KMS-11 (cell line): Measurements from ENCODE around the gene TMEM108.

ENCODE experiments used
- H2AFZ ChIP-seq: fragments of 200-600 bp; sonication (generic); 2 replicates; pipeline ENCODE4 v1.6.1; 2016; ENCODE audit warnings: antibody characterized with exemption, mixed run types, low read depth
- H3K27ac ChIP-seq: fragments of 200-600 bp; sonication (generic); 2 replicates; pipeline ENCODE4 v1.6.1; 2016; ENCODE audit warnings: mild to moderate bottlenecking, mixed run types
- H3K27me3 ChIP-seq: fragments of 200-600 bp; sonication (generic); 2 replicates; pipeline ENCODE4 v1.6.1; 2017; ENCODE audit warnings: mild to moderate bottlenecking, low read depth, mixed run types, moderate library complexity; ENCODE audit not compliant: insufficient read depth
- H3K36me3 ChIP-seq: fragments of 200-600 bp; sonication (generic); 2 replicates; pipeline ENCODE4 v1.6.1; 2017; ENCODE audit warnings: mild to moderate bottlenecking, mixed run types; ENCODE audit not compliant: insufficient read depth
- H3K4me1 ChIP-seq: fragments of 200-600 bp; sonication (generic); 2 replicates; pipeline ENCODE4 v1.6.1; 2016; ENCODE audit warnings: mild to moderate bottlenecking, low read depth, mixed run types; ENCODE audit not compliant: poor library complexity, severe bottlenecking
- H3K4me2 ChIP-seq: fragments of 200-600 bp; sonication (generic); 2 replicates; pipeline ENCODE4 v1.7.0; 2016; ENCODE audit warnings: mild to moderate bottlenecking, mixed run types
- H3K4me3 ChIP-seq: fragments of 200-600 bp; sonication (generic); IDR thresholded peaks from 2 replicates; pipeline ENCODE4 v1.6.1; 2017; ENCODE audit warnings: low read depth, low read length, mixed read lengths; ENCODE audit not compliant: insufficient read depth
- H3K79me2 ChIP-seq: fragments of 200-600 bp; sonication (generic); 2 replicates; pipeline ENCODE4 v1.6.1; 2016; ENCODE audit warnings: low read depth, mixed run types; ENCODE audit not compliant: insufficient read depth
- H3K9ac ChIP-seq: fragments of 200-600 bp; sonication (generic); 2 replicates; pipeline ENCODE4 v1.6.1; 2016; ENCODE audit warnings: mild to moderate bottlenecking, mixed run types
- H4K20me1 ChIP-seq: fragments of 200-600 bp; sonication (generic); 2 replicates; pipeline ENCODE4 v1.6.1; 2016; ENCODE audit warnings: mild to moderate bottlenecking, mixed run types; ENCODE audit not compliant: insufficient read depth
- TF ChIP-seq, protein P1 (sequence below): fragments of 200-600 bp; sonication (generic); conservative IDR thresholded peaks from 2 replicates; pipeline ENCODE4 v1.6.1; 2017; ENCODE audit warnings: low read depth, mild to moderate bottlenecking, antibody characterized with exemption, low read length, moderate library complexity, mixed read lengths

The TMEM108 gene

DNA sequence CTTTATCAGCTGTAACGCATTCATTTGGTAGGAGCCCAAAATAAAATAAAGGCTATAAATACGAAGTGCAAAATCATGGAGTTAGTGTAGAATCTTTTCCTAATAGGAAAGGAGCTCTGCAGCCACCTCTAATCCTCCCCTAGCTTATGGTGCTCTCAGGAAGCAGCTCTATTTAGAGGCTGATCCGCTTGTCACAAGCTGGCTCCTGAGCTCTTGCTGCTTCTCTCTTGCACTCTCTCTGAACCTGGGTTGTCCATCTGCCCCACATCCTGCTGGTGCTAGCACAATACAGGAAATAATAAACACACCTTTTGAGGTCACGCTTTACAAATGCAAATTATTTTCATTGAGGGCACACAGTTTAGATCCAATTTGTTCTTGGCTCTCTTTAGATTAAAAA, 324.3 kb downstream of the TMEM108 start:
- Histone ChIP-seq H3K9ac (no peak overlapping the region), H3K4me2 (no peak overlapping the region), H3K27me3 (no peaks in the 10 kb centered on the region), H3K27ac (no peak overlapping the region), H3K36me3 (no peaks in the 10 kb centered on the region), H3K79me2 (no peaks in the 10 kb centered on the region), H2AFZ (no peak overlapping the region), H3K4me3 (no peak overlapping the region), H4K20me1 (no peaks in the 10 kb centered on the region), H3K4me1 (no peaks in the 10 kb centered on the region)
- TF ChIP-seq, protein P1, sequence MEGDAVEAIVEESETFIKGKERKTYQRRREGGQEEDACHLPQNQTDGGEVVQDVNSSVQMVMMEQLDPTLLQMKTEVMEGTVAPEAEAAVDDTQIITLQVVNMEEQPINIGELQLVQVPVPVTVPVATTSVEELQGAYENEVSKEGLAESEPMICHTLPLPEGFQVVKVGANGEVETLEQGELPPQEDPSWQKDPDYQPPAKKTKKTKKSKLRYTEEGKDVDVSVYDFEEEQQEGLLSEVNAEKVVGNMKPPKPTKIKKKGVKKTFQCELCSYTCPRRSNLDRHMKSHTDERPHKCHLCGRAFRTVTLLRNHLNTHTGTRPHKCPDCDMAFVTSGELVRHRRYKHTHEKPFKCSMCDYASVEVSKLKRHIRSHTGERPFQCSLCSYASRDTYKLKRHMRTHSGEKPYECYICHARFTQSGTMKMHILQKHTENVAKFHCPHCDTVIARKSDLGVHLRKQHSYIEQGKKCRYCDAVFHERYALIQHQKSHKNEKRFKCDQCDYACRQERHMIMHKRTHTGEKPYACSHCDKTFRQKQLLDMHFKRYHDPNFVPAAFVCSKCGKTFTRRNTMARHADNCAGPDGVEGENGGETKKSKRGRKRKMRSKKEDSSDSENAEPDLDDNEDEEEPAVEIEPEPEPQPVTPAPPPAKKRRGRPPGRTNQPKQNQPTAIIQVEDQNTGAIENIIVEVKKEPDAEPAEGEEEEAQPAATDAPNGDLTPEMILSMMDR = no peak

DNA sequence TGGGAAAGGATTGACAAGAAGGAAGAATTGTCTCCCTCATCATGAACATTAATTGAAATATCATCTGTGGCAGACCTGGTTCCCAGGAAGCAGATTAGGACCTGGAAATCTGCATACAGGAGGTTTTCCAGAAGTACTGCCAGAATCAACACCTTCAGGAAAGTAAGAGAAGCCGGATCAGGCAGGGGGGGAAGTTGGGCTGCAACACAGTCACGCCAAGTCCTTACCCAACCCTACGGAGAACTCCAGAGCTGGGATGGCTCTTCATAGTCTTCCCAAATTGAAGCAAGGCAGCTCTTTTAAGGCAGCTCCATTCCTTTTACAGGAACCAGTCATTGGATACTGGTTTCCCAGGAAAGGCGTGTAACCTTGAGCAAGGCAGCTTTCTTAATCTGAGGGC, 326.5 kb downstream of the TMEM108 start:
- Histone ChIP-seq H3K79me2 (no peaks in the 10 kb centered on the region), H3K36me3 (no peaks in the 10 kb centered on the region), H4K20me1 (no peaks in the 10 kb centered on the region), H3K4me3 (no peak overlapping the region), H3K9ac (no peak overlapping the region), H3K4me1 (no peaks in the 10 kb centered on the region), H3K4me2 (no peak overlapping the region), H3K27me3 (no peaks in the 10 kb centered on the region), H2AFZ (no peak overlapping the region), H3K27ac (no peak overlapping the region)
- TF ChIP-seq, protein P1 = no peak

DNA sequence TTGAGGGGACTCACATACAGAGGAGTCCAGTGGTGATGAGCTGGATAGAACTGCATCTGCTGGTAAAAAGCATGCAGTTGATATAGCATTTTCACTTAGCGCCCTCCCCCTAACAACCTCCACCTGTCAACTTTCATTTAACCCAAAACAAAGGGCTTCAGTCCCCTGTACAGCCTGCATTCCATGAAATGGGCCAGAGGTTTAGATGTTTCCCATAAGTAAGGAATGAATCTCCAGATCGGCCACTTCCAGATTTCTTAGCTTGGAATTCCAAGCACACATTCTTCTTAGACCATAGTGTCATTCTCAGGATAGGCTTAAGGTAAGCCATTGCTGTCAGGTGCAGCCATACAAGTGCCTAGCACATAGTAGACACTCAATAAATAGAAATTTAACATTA, 328.7 kb downstream of the TMEM108 start:
- no peaks in the 10 kb centered on the region for H3K4me1 ChIP-seq

DNA sequence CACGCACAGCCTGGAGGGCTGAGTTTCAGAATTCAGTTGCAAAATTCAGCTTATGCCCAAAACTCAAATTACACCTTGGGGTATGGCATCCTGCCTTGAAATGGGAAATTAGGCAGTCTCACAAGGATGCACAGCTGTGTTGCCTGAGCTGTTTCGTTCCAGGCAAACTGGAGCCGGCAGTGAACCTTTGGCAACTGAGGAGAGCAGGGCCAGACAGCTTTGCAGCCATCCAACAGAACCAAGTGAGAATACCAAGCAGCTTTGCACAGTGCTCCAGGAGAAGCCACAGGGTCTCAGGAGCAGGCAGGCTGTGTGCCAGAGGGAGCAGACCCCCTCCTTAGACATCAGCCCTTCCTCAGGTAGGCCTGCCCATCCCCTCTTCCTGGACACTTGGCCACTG, 329.2 kb downstream of the TMEM108 start:
- TF ChIP-seq, protein P1 = no peak
- Histone ChIP-seq H3K4me2 (no peak overlapping the region), H3K4me3 (no peak overlapping the region), H3K9ac (no peak overlapping the region), H2AFZ (no peak overlapping the region), H3K27me3 (no peaks in the 10 kb centered on the region), H4K20me1 (no peaks in the 10 kb centered on the region), H3K79me2 (no peaks in the 10 kb centered on the region), H3K4me1 (no peaks in the 10 kb centered on the region), H3K36me3 (no peaks in the 10 kb centered on the region), H3K27ac (no peak overlapping the region)

More for the DNA sequence above, 328.7 kb downstream of the TMEM108 start:
- Histone ChIP-seq H3K4me2 (no peak overlapping the region), H3K4me3 (no peak overlapping the region), H4K20me1 (no peaks in the 10 kb centered on the region), H3K36me3 (no peaks in the 10 kb centered on the region), H3K27me3 (no peaks in the 10 kb centered on the region), H2AFZ (no peak overlapping the region), H3K27ac (no peak overlapping the region), H3K79me2 (no peaks in the 10 kb centered on the region), H3K9ac (no peak overlapping the region)
- TF ChIP-seq, protein P1 = no peak

DNA sequence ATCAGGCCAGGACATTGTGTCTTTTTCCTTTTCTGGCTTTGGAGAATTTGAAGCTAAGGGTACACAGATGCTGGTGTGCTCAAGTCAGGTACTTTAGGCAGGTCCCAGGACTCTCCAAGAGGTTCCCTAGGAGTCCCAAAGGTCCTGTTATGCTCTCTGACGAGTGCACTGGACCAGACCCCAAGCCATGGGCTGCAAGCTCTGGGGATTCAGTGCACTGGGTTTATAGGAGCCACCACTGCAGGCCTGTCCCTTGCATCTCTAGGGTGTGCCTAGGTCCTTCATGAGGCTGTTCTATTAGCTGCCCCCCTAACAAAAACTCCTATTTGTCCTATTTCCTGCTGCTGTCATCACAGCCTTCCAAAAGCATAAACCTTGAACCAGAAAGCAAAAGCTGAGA, 329.8 kb downstream of the TMEM108 start:
- Histone ChIP-seq H2AFZ (no peak overlapping the region), H3K36me3 (no peaks in the 10 kb centered on the region), H3K79me2 (no peaks in the 10 kb centered on the region), H3K4me1 (no peaks in the 10 kb centered on the region), H3K4me2 (no peak overlapping the region), H3K9ac (no peak overlapping the region), H3K27me3 (no peaks in the 10 kb centered on the region), H4K20me1 (no peaks in the 10 kb centered on the region), H3K4me3 (no peak overlapping the region), H3K27ac (no peak overlapping the region)
- TF ChIP-seq, protein P1 = no peak
